Mucosa of descending colon (tissue), 3 donors: ENCODE measurements around the gene TPD52L3. TPM values are rescaled to one million over a fixed set of nuclear protein-coding genes. Genes with fewer than 3 reads are reported as not detected.

ENCODE experiments used
- ATAC-seq: fragments of 200-7000 bp; cut with Tn5 transposase; one replicate; pipeline ENCODE4 v1.9.1; 2020; ENCODE audit warnings: mild to moderate bottlenecking, moderate library complexity
- DNase-seq, 3 donors: peaks; one replicate each; pipeline ENCODE4 v3.0.0-alpha.2; 2020
- H3K36me3 ChIP-seq: fragments of 200-600 bp; one replicate; pipeline ENCODE4 v1.8.0; 2021; ENCODE audit warnings: low read depth, mild to moderate bottlenecking
- H3K4me1 ChIP-seq: fragments of 200-600 bp; one replicate; pipeline ENCODE4 v1.8.0; 2021; ENCODE audit warnings: low read depth, mild to moderate bottlenecking
- H3K4me3 ChIP-seq: fragments of 200-600 bp; one replicate; pipeline ENCODE4 v1.8.0; 2021; ENCODE audit warnings: mild to moderate bottlenecking
- H3K9me3 ChIP-seq: fragments of 200-600 bp; one replicate; pipeline ENCODE4 v1.8.0; 2021; ENCODE audit warnings: mild to moderate bottlenecking
- CTCF ChIP-seq: fragments of 200-600 bp; IDR thresholded peaks from one replicate; pipeline ENCODE4 v1.8.0; 2022; ENCODE audit warnings: antibody characterized with exemption, mild to moderate bottlenecking
- intact Hi-C, 2 donors: fragments of 100-400 bp; cut with DNase I in 1 of 2; cut with micrococcal nuclease in 1 of 2; formaldehyde crosslinking; loops; one replicate each; pipeline versions ENCODE4 v1.11.0 to v1.11.1; 2022; cut with DNase I, micrococcal nuclease
- total RNA-seq, 3 donors: library from RNA; stranded (reverse); fragmentation: NEBNext Ultra II Directional in 2 of 3; extraction: Animal tissue kit (Norgen Biotek cat#: 25700) in 2 of 3; gene quantifications; one replicate each; pipeline versions ENCODE4 v1.2.1 to v1.2.4, GENCODE V29; 2021 to 2023
- donor health status: DM: no; HTN: no; CAD: no; lungs with moderate emphysema.
- donor health status: DM: no; HTN: no; CAD: no.
- donor health status: DM: no; HTN: yes; CAD: no.

TPD52L3 gene
- total RNA-seq, 3 donors from 2014 or later = not detected

GRCh38 chr9:6354072-6354686 is 26.0 kb downstream of the TPD52L3 start:
- no peaks in the 10 kb centered on the region for H3K4me1 ChIP-seq
- TF ChIP-seq CTCF = peak; percentile 73
- no peak overlapping the region for H3K4me3 ChIP-seq
- no peaks in the 10 kb centered on the region for H3K9me3 ChIP-seq
- intact Hi-C loops = loop anchor here (2.0 to 10.0 kb wide), 2 partner anchors 215 to 221 kb away; no protein-coding TSS in a partner anchor
- peak in 1 of 3 donors; percentile 30 for DNase-seq
- no peaks in the 10 kb centered on the region for H3K36me3 ChIP-seq
- peak; percentile 82 for ATAC-seq

- intact Hi-C loops = loop anchor here (2.0 to 10.0 kb wide), 2 partner anchors 213 to 219 kb away; no protein-coding TSS in a partner anchor
- no peak for ATAC-seq
- no peaks in the 10 kb centered on the region for H3K4me1 ChIP-seq
- no peak for TF ChIP-seq CTCF
- no peaks in the 10 kb centered on the region for H3K9me3 ChIP-seq
- DNase-seq = no peak
- no peaks in the 10 kb centered on the region for H3K36me3 ChIP-seq
- no peak overlapping the region for H3K4me3 ChIP-seq
Measured at GRCh38 chr9:6355728-6356127, 27.6 kb downstream of the TPD52L3 start.

GRCh38 chr9:6356441-6356840 is 28.3 kb downstream of the TPD52L3 start:
- ATAC-seq = no peak
- no peaks in the 10 kb centered on the region for H3K4me1 ChIP-seq
- intact Hi-C loops = loop anchor here in 1 of 2 donors (10.0 kb wide), 1 partner anchor 218 kb away; no protein-coding TSS in a partner anchor
- no peaks in the 10 kb centered on the region for H3K36me3 ChIP-seq
- no peaks in the 10 kb centered on the region for H3K9me3 ChIP-seq
- TF ChIP-seq CTCF = no peak
- DNase-seq = no peak
- no peak overlapping the region for H3K4me3 ChIP-seq

- Histone ChIP-seq H3K36me3 (no peaks in the 10 kb centered on the region), H3K9me3 (no peaks in the 10 kb centered on the region), H3K4me3 (no peak overlapping the region), H3K4me1 (no peaks in the 10 kb centered on the region)
- no peak for TF ChIP-seq CTCF
- DNase-seq (no peak), ATAC-seq (no peak)
- intact Hi-C loops = loop anchor here in 1 of 2 donors (10.0 kb wide), 1 partner anchor 218 kb away; no protein-coding TSS in a partner anchor
Measured at GRCh38 chr9:6356904-6357303, 28.7 kb downstream of the TPD52L3 start.

- no peak overlapping the region for H3K4me3 ChIP-seq
- intact Hi-C loops = no loop called here
- ATAC-seq = no peak
- no peak for TF ChIP-seq CTCF
- H3K36me3 ChIP-seq = no peaks in the 10 kb centered on the region
- no peak for DNase-seq
- no peaks in the 10 kb centered on the region for H3K4me1 ChIP-seq
- peaks cover 8% of the 10 kb centered on the region for H3K9me3 ChIP-seq
Measured at GRCh38 chr9:6367128-6367890, 39.1 kb downstream of the TPD52L3 start.
